Measurements from ENCODE around the gene AFF4.
"Not testable (repeated sequence)": the region's sequence is repeated elsewhere in the genome, so short reads cannot be mapped to it uniquely, and the experiment has no call there.

AFF4 gene

GRCh38 chr5:132963171-132964104 is at the start of gene AFF4:
Gene AFF4 (minus strand): TSS chr5:132963634. CDS start chr5:132937189, 26,445 bp downstream.
- TF ChIP-seq CTCF (IDR thresholded peaks at IDR 0.05; ENCODE audit: insufficient read depth, low read depth, low read length, missing control alignments), result no peak
- peak; percentile 96 for DNase-seq (ENCODE audit: low read depth)
- peak within 1 kb of the TSS; percentile 56 for H3K4me3 ChIP-seq (ENCODE audit: low read length)

DNA sequence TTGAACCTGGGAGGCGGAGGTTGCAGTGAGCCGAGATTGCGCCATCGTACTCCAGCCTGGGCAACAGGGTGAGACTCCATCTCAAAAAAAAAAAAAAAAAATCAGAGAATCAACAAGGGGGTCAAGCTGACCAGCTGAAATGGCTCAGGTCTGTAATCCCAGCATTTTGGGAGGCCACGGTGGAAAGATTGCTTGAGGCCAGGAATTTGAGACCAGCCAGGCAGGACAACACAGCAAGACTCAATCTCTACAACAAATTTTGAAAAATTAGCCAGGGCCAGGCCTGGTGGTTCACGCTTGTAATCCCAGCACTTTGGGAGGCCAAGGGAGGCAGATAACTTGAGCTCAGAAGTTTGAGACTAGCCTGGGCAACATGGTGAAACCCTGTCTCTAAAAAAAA is 45.0 kb upstream of the AFF4 start:
- not testable (repeated sequence) for DNase-seq (ENCODE audit: low read depth); H3K4me3 ChIP-seq (ENCODE audit: low read length)

GRCh38 chr5:133006653-133007052 is 43.2 kb upstream of the AFF4 start:
- no peak for DNase-seq (ENCODE audit: low read depth)
- no peak for TF ChIP-seq CTCF (IDR thresholded peaks at IDR 0.05; ENCODE audit: insufficient read depth, low read depth, low read length, missing control alignments)

DNA sequence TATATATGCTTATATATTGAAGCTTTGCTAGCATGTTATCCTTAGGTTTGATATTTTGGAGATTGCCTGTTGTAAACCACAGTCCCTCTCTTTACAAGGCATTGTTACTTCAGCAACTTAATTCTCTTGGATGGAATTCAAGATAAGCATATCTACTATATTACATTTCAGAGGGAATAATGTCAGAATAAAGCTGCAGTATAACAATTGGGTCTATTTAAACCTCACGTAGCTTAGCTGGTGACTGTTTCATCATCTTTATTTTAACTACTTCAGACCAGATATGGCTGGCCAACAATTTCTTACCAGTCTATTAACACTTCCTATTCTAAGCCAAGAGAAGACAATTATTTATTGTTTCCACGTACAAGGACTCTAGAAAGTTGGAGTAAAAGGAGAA is 35.8 kb upstream of the AFF4 start:
- no peak overlapping the region for H3K4me3 ChIP-seq (ENCODE audit: low read length)
- no peak for DNase-seq (ENCODE audit: low read depth)
- no peak for TF ChIP-seq CTCF (IDR thresholded peaks at IDR 0.05; ENCODE audit: insufficient read depth, low read depth, low read length, missing control alignments)

More at GRCh38 chr5:133006653-133007052, 43.2 kb upstream of the AFF4 start:
- no peak overlapping the region for H3K4me3 ChIP-seq (ENCODE audit: low read length)

DNA sequence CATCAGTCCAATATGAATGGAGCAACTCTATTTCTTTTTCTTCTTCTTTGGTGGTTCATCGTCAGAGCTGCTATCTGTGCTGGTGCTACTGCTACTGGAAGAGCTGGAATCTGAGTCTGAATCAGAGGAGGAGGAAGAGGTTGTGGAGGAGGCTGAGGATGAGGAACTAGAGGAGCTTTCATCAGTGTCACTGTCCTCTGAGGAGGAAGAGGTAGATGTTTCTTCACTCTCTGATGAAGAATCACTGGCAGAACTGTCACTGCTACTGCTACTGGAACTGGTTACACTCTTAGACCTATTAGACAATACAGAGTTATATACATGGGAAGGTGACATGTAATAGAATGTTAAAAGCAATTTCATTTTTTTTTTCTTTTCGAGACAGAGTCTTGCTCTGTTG is 35.1 kb upstream of the AFF4 start:
- no peak for TF ChIP-seq CTCF (IDR thresholded peaks at IDR 0.05; ENCODE audit: insufficient read depth, low read depth, low read length, missing control alignments)
- no peak for DNase-seq (ENCODE audit: low read depth)
- H3K4me3 ChIP-seq (ENCODE audit: low read length), result no peak overlapping the region

- H3K4me3 ChIP-seq (ENCODE audit: low read length), result no peak overlapping the region
- no peak for TF ChIP-seq CTCF (IDR thresholded peaks at IDR 0.05; ENCODE audit: insufficient read depth, low read depth, low read length, missing control alignments)
- DNase-seq (ENCODE audit: low read depth), result no peak
These were observed 32.9 kb upstream of the AFF4 start for GRCh38 chr5:132996307-132996706.

- DNase-seq (ENCODE audit: low read depth), result no peak
- H3K4me3 ChIP-seq (ENCODE audit: low read length), result no peak overlapping the region
- TF ChIP-seq CTCF (IDR thresholded peaks at IDR 0.05; ENCODE audit: insufficient read depth, low read depth, low read length, missing control alignments), result no peak
These were observed 24.3 kb upstream of the AFF4 start for GRCh38 chr5:132987531-132988408.

- not testable (repeated sequence) for DNase-seq (ENCODE audit: low read depth)
These were observed 19.5 kb upstream of the AFF4 start for GRCh38 chr5:132982971-132983370.

More at GRCh38 chr5:132982971-132983370, 19.5 kb upstream of the AFF4 start:
- not testable (repeated sequence) for H3K4me3 ChIP-seq (ENCODE audit: low read length)
